ENCODE results near the gene SGK2. TPM values are rescaled to one million over a fixed set of nuclear protein-coding genes. Genes with fewer than 3 reads are reported as not detected.
A peak's percentile ranks its signal among the peaks of the same experiment; 100 is the strongest.

SGK2 gene
- total and polyA plus RNA-seq, 2 of the 13 experiments (the other 11 are each of a cell fraction or from before 2014, with no cell fraction given) = 6.2 to 29.4 TPM

- TF ChIP-seq KDM6A (CRISPR knock-in tag; IDR thresholded peaks at IDR 0.05; ENCODE audit: low read depth) = no peak
- TF ChIP-seq ELK4 (CRISPR knock-in tag; IDR thresholded peaks at IDR 0.05; ENCODE audit: borderline replicate concordance) = no peak
- TF ChIP-seq RFX5 (IDR thresholded peaks at IDR 0.05; ENCODE audit: low read depth, low read length) = no peak
- TF ChIP-seq ZNF446 (CRISPR knock-in tag; IDR thresholded peaks at IDR 0.05) = no peak
- no peak for TF ChIP-seq PCBP2 (optimal IDR thresholded peaks at IDR 0.05; ENCODE audit: low read depth, low read length, poor library complexity, severe bottlenecking)
- no peak for TF ChIP-seq SPEN (CRISPR knock-in tag; IDR thresholded peaks at IDR 0.05; ENCODE audit: low read depth)
- TF ChIP-seq ZNF776 (CRISPR knock-in tag; IDR thresholded peaks at IDR 0.05) = no peak
- TF ChIP-seq ZNF451 (CRISPR knock-in tag; IDR thresholded peaks at IDR 0.05) = no peak
- no peak for TF ChIP-seq KDM4B (CRISPR knock-in tag; IDR thresholded peaks at IDR 0.05)
- TF ChIP-seq ZFYVE20 (CRISPR knock-in tag; IDR thresholded peaks at IDR 0.05; ENCODE audit: borderline replicate concordance, low read depth) = no peak
- peak in 1 of 2 experiments; percentile 58; a peak in 1 of 4 replicates for TF ChIP-seq POLR2A (IDR thresholded peaks at IDR 0.05; ENCODE audit: insufficient read depth in 1 of 2, low read depth in 2 of 2, low read length in 2 of 2)
- peak; percentile 35 for TF ChIP-seq ZEB1 (IDR thresholded peaks at IDR 0.05; ENCODE audit: insufficient replicate concordance, low read depth)
- no peak for TF ChIP-seq ZNF264 (CRISPR knock-in tag; IDR thresholded peaks at IDR 0.05)
- no peak for TF ChIP-seq NONO (IDR thresholded peaks at IDR 0.05)
- 0 out of 2 replicates have a peak, but pooled peaks have one; percentile 45 for TF ChIP-seq NONO (CRISPR knock-in tag; conservative IDR thresholded peaks at IDR 0.05)
- TF ChIP-seq ZNF160 (CRISPR knock-in tag; IDR thresholded peaks at IDR 0.05) = peak; percentile 34; the same call in 1 of the 2 replicates
- TF ChIP-seq CTCF (CRISPR knock-in tag; IDR thresholded peaks at IDR 0.05) = no peak
- no peak for TF ChIP-seq SOX6 (IDR thresholded peaks at IDR 0.05)
- TF ChIP-seq SOX6 (CRISPR knock-in tag; IDR thresholded peaks at IDR 0.05) = no peak
- no peak for TF ChIP-seq HDAC2 (CRISPR knock-in tag; IDR thresholded peaks at IDR 0.05)
- peak; percentile 39; the same call in 1 of the 2 replicates for TF ChIP-seq ZNF616 (CRISPR knock-in tag; IDR thresholded peaks at IDR 0.05; ENCODE audit: low read depth)
- TF ChIP-seq BORCS8-MEF2B (CRISPR knock-in tag; IDR thresholded peaks at IDR 0.05) = peak; percentile 69
- 0 out of 2 replicates have a peak, but pooled peaks have one; percentile 17 for TF ChIP-seq ZNF331 (CRISPR knock-in tag; IDR thresholded peaks at IDR 0.05)
- 0 out of 2 replicates have a peak, but pooled peaks have one; percentile 18 for TF ChIP-seq RXRA (CRISPR knock-in tag; IDR thresholded peaks at IDR 0.05)
- TF ChIP-seq RNF2 (conservative IDR thresholded peaks at IDR 0.05; ENCODE audit: low read depth) = peak; percentile 59; the same call in 1 of the 2 replicates
- TF ChIP-seq XRCC5 (optimal IDR thresholded peaks at IDR 0.05; ENCODE audit: low read length) = peak; percentile 3
These were observed 45.4 kb upstream of the SGK2 start (continued) for GRCh38 chr20:43513372-43513930.

Data from HepG2 (cell line).